HUES64 (cell line): ENCODE data around the gene RPS2.

ENCODE experiments used
- H3K27ac ChIP-seq: 2 replicates; pipeline ENCODE4 v1.7.0; 2013; ENCODE audit warnings: low read depth, low read length, inconsistent platforms
- H3K27me3 ChIP-seq: 2 replicates; pipeline ENCODE4 v1.6.1; 2013; ENCODE audit warnings: mild to moderate bottlenecking, low read length; ENCODE audit not compliant: insufficient read depth
- H3K36me3 ChIP-seq: 2 replicates; pipeline ENCODE4 v1.6.1; 2013; ENCODE audit warnings: mild to moderate bottlenecking, low read length; ENCODE audit not compliant: insufficient read depth
- H3K4me1 ChIP-seq: 2 replicates; pipeline ENCODE4 v1.6.1; 2013; ENCODE audit warnings: mild to moderate bottlenecking, low read length, moderate library complexity; ENCODE audit not compliant: insufficient read depth
- H3K4me3 ChIP-seq: 2 replicates; pipeline ENCODE4 v1.5.1; 2013; ENCODE audit warnings: mild to moderate bottlenecking, low read length, moderate library complexity
- H3K9ac ChIP-seq: 2 replicates; pipeline ENCODE4 v1.6.1; 2013; ENCODE audit warnings: mild to moderate bottlenecking, low read depth, low read length
- H3K9me3 ChIP-seq: 2 replicates; pipeline ENCODE4 v1.6.1; 2013; ENCODE audit warnings: low read depth, low read length; ENCODE audit not compliant: insufficient read depth
- WGBS: fragments of 150-250, 120-280 bp; methylation state at CpG from one replicate; pipeline ENCODE4 v1.1.7; 2013; ENCODE audit warnings: missing lambda C conversion rate; 5-methylcytosine and 5-hydroxymethylcytosine counted together

The RPS2 gene

DNA sequence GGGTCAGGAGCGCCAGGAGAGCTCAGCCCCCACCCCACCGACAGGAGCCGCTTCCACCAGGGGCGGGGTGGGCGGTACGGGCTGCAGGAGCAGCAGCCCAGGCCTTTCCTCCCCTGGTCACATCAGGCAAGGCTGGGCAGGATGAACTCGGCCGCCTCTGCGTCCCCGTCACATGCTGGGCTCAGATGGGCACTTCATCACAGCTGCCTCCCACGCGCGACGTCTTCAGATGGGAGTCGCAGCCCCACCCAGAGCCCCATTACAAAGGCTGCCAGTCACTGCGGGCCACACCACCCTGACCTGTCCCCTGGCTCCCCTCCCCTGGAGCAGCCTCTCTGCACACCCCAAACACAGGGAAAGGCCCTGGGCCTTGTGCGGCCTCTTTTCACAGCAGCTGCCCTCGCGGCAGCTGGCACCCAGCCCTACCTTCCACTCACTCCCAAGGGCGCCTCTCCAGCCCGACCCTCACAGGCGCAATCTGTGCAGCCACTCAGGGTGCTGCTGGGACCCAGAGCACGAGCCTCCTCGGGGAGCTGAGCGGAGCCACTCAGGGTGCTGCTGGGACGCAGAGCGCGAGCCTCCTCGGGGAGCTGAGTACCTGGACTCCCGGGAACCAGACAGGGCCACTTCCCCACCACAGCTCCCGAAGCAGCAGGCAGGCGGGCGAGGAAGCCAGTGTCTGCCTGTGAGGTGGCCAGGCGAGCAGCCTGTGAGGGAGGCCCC, 40.3 kb upstream of the RPS2 start:
- no peaks in the 10 kb centered on the region for H3K9me3 ChIP-seq
- H3K27ac ChIP-seq: peak overlapping the region; percentile 74; the same call in 1 of the 2 replicates
- H3K9ac ChIP-seq: no peak overlapping the region
- H3K36me3 ChIP-seq: peaks cover 43% of the 10 kb centered on the region
- 90% methylated on average over 34 of the region's 34 CpGs for WGBS
- no peaks in the 10 kb centered on the region for H3K27me3 ChIP-seq
- H3K4me3 ChIP-seq: no peak overlapping the region
- H3K4me1 ChIP-seq: peaks cover 14% of the 10 kb centered on the region; the same call in 1 of the 2 replicates

DNA sequence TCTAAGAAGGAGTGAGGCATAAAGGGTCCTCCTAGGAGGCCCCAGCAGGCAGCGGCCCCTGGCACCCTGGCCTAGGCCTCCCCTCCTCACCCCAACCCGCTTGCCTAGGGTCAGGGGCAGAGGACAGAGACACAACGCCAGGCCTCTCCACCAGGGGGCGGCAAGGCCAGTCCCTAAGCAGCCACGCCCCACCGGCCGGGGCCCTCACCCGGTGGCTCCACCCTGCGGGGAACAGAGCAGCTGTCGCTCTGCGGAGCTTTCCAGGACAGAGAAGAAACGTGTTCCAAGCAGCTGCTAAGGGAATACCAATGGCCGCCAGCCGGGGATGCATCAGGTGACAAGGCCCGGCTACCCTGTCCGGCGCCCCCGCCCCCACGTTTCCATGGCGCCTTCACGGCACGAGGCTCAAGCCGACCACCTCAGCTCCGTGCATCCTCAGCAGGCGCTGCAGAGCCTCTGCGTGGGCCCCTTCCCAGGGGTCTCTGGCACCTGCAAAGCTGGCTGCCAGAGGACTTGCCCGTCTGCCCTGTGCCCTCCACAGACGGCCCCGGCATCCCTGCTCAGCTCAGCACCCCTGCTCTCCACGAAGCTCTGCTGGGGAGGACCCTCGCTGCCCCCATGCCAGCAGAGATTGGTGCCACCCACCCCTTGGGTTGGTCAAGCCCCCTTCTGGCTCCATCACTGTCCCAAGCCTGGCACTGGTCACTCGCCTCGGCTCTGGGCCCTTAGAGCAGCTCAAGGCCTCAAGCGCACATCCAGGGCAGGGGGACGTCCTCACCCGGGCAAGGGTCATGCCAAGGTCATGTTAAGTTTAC, 39.4 kb upstream of the RPS2 start:
- H3K9me3 ChIP-seq: no peaks in the 10 kb centered on the region
- peak overlapping the region; percentile 34 for H3K4me3 ChIP-seq
- H3K27ac ChIP-seq: peak overlapping the region; percentile 74; the same call in 1 of the 2 replicates
- H3K27me3 ChIP-seq: no peaks in the 10 kb centered on the region
- peaks cover 52% of the 10 kb centered on the region for H3K36me3 ChIP-seq
- peak overlapping the region; percentile 56 for H3K9ac ChIP-seq
- peaks cover 14% of the 10 kb centered on the region; the same call in 1 of the 2 replicates for H3K4me1 ChIP-seq
- WGBS: 33% methylated on average over 36 of the region's 36 CpGs

DNA sequence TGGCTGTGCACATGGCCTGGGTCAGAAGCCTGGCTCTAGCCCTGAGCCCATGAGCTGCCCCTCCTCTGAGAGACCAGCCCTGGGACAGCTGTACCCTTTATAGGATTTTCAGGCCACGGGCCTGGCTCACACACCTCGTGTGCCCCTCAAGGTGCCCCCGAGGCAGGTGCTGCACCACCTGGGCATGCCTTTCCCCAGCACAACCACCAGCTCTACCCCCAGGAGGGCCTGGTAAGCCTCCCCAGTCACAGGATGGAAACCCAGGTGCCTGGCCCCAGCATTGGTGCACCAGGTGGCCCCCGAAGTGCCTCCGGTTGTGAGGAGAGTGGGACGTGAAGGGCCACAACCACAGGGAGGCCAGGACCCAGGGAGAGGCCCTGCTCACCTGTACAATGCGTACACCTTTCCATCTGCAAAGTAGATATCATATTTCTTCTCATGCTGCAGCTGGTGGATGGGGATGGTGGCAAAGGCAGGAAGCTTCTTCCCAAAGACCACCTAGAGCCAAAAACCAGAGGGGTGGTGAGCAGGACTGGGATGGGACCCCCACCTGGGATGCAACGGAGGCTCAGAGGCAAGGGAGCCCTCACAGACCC, 38.7 kb upstream of the RPS2 start:
- Histone ChIP-seq H3K9ac (no peak overlapping the region), H3K9me3 (no peaks in the 10 kb centered on the region), H3K4me3 (no peak overlapping the region), H3K27ac (no peak overlapping the region), H3K27me3 (no peaks in the 10 kb centered on the region), H3K4me1 (peaks cover 10% of the 10 kb centered on the region; the same call in 1 of the 2 replicates), H3K36me3 (peaks cover 57% of the 10 kb centered on the region)
- WGBS: 92% methylated on average over 8 of the region's 8 CpGs

- H3K4me3 ChIP-seq: no peak overlapping the region
- H3K9me3 ChIP-seq: no peaks in the 10 kb centered on the region
- no peaks in the 10 kb centered on the region for H3K27me3 ChIP-seq
- peaks cover 5% of the 10 kb centered on the region; the same call in 1 of the 2 replicates for H3K4me1 ChIP-seq
- H3K9ac ChIP-seq: no peak overlapping the region
- 96% methylated on average over 47 of the region's 47 CpGs for WGBS
- peaks cover 60% of the 10 kb centered on the region for H3K36me3 ChIP-seq
- H3K27ac ChIP-seq: no peak overlapping the region
These were observed 38.0 kb upstream of the RPS2 start for GRCh38 chr16:2002406-2003230.

GRCh38 chr16:2001456-2002355, 37.1 kb upstream of the RPS2 start:
- no peaks in the 10 kb centered on the region for H3K9me3 ChIP-seq
- 97% methylated on average over 53 of the region's 53 CpGs for WGBS
- no peaks in the 10 kb centered on the region for H3K27me3 ChIP-seq
- H3K36me3 ChIP-seq: peaks cover 66% of the 10 kb centered on the region
- no peak overlapping the region for H3K4me3 ChIP-seq
- peaks cover 5% of the 10 kb centered on the region; the same call in 1 of the 2 replicates for H3K4me1 ChIP-seq
- H3K27ac ChIP-seq: no peak overlapping the region
- H3K9ac ChIP-seq: no peak overlapping the region

DNA sequence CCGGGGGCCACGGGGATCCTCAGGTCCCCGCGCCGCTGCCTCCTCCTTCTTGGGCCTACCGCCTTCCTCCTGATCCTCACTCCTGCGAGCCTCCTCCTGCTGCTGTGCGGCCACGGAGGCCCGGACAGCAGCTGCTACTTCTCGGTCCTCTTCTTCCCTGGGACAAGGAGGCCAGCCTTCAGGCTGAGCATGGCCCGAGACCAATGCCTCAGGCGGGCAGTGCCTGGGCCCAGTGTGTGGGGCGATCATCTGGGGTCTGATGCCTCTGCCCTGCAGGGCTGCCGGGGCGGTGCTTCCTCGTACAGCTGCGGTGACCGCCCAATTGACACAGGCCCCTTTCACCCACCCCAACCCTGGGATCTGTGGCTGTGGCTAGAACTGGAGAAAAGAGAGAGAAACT, 36.4 kb upstream of the RPS2 start:
- Histone ChIP-seq H3K4me1 (peaks cover 5% of the 10 kb centered on the region; the same call in 1 of the 2 replicates), H3K27ac (no peak overlapping the region), H3K27me3 (no peaks in the 10 kb centered on the region), H3K36me3 (peaks cover 66% of the 10 kb centered on the region), H3K4me3 (no peak overlapping the region), H3K9me3 (no peaks in the 10 kb centered on the region), H3K9ac (no peak overlapping the region)
- 97% methylated on average over 19 of the region's 19 CpGs for WGBS

GRCh38 chr16:1999866-2000514, 35.4 kb upstream of the RPS2 start:
- Histone ChIP-seq H3K9ac (no peak overlapping the region), H3K27ac (no peak overlapping the region), H3K4me1 (peaks cover 5% of the 10 kb centered on the region; the same call in 1 of the 2 replicates), H3K36me3 (peaks cover 66% of the 10 kb centered on the region), H3K9me3 (no peaks in the 10 kb centered on the region), H3K4me3 (no peak overlapping the region), H3K27me3 (no peaks in the 10 kb centered on the region)
- 95% methylated on average over 28 of the region's 28 CpGs for WGBS

- H3K9me3 ChIP-seq: no peaks in the 10 kb centered on the region
These were observed 34.5 kb upstream of the RPS2 start for GRCh38 chr16:1998852-1999801.

GRCh38 chr16:1998360-1998835, 33.8 kb upstream of the RPS2 start:
- Histone ChIP-seq H3K27me3 (no peaks in the 10 kb centered on the region), H3K9ac (no peak overlapping the region), H3K9me3 (no peaks in the 10 kb centered on the region), H3K36me3 (peaks cover 64% of the 10 kb centered on the region), H3K27ac (no peak overlapping the region), H3K4me3 (no peak overlapping the region), H3K4me1 (no peaks in the 10 kb centered on the region)
- 96% methylated on average over 27 of the region's 27 CpGs for WGBS

More at GRCh38 chr16:1998852-1999801, 34.5 kb upstream of the RPS2 start:
- H3K27ac ChIP-seq: no peak overlapping the region
- no peaks in the 10 kb centered on the region for H3K27me3 ChIP-seq
- H3K9ac ChIP-seq: no peak overlapping the region
- peaks cover under 1% of the 10 kb centered on the region; the same call in 1 of the 2 replicates for H3K4me1 ChIP-seq
- H3K36me3 ChIP-seq: peaks cover 66% of the 10 kb centered on the region
- 96% methylated on average over 39 of the region's 39 CpGs for WGBS
- no peak overlapping the region for H3K4me3 ChIP-seq
